Head of caudate nucleus (tissue), 42 donors: ENCODE data around the gene RNASET2.
A peak's percentile ranks its signal among the peaks of the same experiment; 100 is the strongest.
"Not testable (repeated sequence)": the region's sequence is repeated elsewhere in the genome, so short reads cannot be mapped to it uniquely, and the experiment has no call there.

Source experiments
- DNase-seq, 42 donors: peaks; one replicate each; pipeline versions ENCODE4 v3.0.0 to v3.0.0-alpha.2; 2020 to 2021; ENCODE audit warnings: mixed read lengths in 7 of 42
- intact Hi-C: fragments of 100-400 bp; cut with DNase I; formaldehyde crosslinking; loops from one replicate; pipeline ENCODE4 v1.15.0; 2022

The RNASET2 gene

GRCh38 chr6:166932616-166933015 lies 23.7 kb downstream of the RNASET2 start:
- peak in 2 of 42 donors; percentile 31 to 39 for DNase-seq
- intact Hi-C loops = no loop called here

DNA sequence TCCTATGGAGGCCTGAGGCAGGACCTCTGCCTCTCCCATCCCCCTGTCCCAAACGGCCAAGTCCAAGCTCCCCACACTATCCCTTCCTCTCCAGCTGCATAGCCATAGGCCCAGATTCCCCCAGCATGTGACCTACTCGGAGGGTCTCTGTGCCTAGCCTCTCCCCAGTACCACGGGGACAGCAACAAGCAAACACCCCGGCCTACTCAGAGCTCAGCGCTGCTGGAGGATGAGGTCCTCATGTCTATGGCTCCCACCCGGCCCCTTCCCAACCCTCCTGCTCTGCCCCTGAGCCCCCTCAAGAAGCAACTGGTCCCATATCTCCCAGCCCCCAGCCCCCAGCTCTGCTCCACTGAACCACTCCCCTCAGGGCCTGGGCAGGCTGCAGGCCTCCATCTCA lies 24.2 kb downstream of the RNASET2 start:
- DNase-seq = peak in 2 of 42 donors; percentile 16 to 24
- intact Hi-C loops = no loop called here

DNA sequence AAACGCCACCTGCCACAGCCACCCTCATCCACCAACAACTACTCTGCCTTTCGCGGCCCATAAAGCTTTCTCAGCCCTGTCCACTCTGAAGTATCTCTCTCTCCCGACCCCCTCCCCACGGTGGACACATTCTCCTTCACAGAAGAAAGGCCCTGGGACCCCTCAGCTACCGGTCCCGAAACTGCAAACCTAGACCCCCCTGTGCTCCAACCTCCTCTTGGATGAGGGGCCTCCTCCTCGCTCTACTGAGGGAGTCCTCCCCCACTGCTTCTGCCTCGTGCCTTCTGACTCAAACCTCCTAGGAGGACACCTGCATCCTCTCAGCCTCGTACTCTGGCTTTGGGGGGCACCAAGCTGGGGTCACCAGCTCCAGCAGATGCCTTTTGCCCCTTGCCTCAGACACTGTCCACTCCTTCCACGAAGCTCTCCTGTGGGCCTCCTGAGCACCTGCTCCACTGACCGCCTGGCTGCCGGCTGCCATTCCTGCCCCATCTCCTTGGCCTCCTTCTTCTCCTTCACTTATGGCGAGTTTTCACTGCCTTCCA lies 24.9 kb downstream of the RNASET2 start:
- DNase-seq = peak in 2 of 42 donors; percentile 36 to 38
- intact Hi-C loops = no loop called here

DNA sequence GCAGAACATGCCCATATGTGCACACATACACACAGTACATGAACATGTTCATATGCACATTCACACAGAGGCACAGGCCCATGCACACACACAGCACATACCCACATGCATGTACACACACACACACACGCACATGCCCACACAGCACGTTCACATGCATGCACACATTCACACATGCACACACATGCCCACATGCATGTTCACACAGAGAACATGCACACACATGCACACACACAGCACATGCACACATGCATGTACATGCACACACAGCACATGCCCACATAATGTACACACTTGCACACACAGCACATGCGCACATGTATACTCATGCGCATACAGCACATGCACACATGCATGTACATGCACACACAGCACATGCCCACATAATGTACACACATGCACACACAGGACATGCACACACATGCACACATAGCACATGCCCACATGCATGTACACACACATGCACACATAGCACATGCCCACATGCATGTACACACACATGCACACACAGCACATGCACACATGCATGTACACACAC lies 25.9 kb downstream of the RNASET2 start:
- DNase-seq = peak in 2 of 42 donors; percentile 10 to 34
- intact Hi-C loops = no loop called here

DNA sequence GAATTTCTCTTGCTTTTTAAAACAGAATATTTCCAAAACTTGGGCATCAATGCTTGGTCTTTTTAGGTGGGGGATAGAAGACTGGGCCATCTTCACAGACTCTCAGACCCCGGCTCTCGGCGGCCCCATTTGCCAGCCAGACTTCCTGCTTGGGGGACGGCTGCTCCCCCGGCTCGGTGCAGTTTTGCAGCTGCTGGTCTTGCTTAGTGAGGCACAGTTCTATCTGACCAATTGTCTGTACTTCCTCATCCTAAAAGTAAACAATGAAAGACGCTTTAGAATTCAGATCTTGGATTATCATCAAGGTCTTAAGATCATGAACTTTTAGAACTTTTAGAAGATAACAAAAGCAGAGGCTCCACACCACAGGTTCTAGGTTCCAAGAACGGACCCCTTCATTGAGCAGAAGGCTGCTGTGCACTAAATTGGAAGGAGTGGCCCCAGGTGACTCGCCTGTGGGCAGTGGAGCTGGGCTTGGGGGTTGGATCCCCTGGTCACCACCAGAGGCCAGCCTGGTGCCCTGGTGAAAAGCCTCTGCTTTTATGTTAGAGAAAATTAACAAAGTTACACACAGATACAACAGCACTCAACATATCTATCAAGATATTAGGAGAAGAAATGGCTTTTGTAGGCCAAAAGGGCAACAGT lies 26.7 kb downstream of the RNASET2 start:
- peak in 3 of 42 donors; percentile 35 to 46 (median 37) for DNase-seq
- intact Hi-C loops = no loop called here

DNA sequence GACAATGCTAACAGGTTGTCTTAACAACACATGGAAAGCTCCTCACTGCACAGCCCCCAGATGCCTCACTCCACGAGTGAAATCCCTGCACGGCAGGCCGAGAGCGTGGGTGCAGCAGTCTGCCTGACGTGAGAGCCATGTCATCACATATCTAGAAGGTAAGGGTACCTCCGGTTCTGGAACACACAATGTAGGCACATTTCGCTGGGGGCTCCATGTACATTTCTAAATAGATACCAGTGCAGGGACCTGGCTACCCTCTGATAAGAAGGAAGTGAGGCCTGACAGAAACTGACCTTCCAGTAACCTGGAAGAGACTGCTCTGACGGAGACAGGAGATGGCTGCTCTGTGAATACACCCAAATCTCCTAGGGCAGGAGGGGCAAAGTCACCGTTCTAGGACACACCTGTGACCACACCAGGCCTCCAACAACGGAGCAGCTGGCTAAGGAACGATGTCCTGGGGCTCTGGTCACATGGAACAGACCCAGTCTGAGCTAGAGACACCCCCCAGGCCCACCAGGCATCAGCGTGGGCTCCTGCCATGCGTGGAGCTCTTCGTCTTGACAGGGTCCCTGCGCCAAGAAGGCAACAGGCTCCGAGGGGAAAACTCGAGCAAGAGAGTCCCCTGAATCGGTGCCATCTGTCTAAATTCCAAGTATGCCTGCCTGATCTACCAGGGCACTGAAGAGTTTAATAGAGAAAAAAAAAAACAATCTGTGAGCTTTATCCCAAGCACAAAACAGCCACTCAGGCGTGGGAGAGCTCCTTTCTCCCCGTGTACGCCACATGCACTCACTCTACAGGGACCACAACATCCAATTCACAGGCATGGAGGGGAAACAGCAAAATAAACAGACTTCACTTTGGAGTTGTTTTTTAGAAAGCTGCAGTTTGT lies 27.5 kb downstream of the RNASET2 start:
- intact Hi-C loops = no loop called here
- peak in 9 of 42 donors; percentile 29 to 71 (median 52) for DNase-seq

GRCh38 chr6:166927935-166928643 lies 28.3 kb downstream of the RNASET2 start:
- DNase-seq = peak in 2 of 42 donors; percentile 25 to 41
- intact Hi-C loops = no loop called here

- intact Hi-C loops = no loop called here
- peak in 2 of 42 donors; percentile 19 to 36 for DNase-seq
Measured at GRCh38 chr6:166927240-166927934, 29.0 kb downstream of the RNASET2 start.

- intact Hi-C loops = no loop called here
- DNase-seq = peak in 2 of 42 donors; percentile 23 to 35
Measured at GRCh38 chr6:166926748-166927147, 29.6 kb downstream of the RNASET2 start.

DNA sequence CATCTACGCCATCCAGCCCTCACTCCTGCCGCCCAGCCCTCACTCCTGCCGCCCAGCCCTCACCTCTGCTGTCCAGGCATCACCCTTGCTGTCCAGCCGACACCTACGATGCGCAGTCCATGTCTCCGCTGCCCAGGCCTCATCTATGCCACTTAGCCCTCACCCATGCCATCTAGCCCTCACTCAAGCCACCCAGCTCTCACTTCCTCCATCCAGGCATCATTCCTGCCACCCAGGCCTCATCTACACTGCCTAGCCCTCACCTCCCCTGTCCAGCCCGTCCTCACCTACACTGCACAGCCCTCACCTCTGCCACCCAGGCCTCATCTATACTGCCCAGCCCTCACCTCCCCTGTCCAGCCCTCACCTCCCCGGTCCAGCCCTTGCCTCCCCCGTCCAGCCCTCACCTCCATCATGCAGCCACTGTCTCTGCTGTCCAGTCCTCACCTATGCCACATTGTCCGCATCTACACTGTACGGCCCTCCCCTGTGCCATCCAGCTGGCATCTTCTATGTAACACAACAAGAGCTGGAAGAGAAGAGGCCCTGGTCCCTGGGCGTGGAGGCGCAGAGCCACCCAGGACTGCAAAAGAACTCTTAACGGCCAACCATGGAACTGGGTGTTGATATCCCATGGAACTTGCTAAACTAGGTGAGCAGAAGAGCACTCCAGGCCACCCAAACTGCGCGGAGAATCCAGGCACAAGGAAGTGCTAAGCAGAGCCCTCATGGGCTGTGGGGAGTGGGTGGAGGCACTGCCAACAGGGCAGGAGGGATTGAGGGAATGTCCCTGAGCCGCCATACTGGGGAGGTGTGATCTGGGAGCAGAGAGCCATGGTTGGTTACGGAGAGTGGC lies 31.0 kb downstream of the RNASET2 start:
- intact Hi-C loops = no loop called here
- DNase-seq = peak in 3 of 42 donors; percentile 21 to 30 (median 29)

DNA sequence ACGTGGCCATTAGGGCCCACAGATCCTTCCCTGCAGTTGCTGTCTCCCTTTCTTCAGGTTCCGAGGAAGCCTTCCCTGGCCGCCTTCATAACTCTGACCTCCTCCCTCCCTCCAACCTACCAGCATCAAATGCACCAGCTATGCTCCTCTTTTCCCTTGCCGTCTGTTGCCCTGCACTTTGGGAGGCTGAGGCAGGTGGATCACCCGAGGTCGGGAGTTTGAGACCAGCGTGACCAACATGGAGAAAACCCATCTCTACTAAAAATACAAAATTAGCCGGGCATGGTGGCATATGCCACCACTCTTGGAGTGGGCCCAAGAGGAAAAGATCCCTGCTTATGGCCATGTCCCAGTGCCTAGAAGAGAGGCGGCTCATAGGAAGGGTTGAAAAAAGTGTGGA lies 31.8 kb downstream of the RNASET2 start:
- intact Hi-C loops = no loop called here
- peak in 3 of 42 donors; percentile 7 to 21 (median 10) for DNase-seq

GRCh38 chr6:166922937-166923336 lies 33.4 kb downstream of the RNASET2 start:
- DNase-seq = peak in 3 of 42 donors; percentile 6 to 28 (median 21)
- intact Hi-C loops = no loop called here

DNA sequence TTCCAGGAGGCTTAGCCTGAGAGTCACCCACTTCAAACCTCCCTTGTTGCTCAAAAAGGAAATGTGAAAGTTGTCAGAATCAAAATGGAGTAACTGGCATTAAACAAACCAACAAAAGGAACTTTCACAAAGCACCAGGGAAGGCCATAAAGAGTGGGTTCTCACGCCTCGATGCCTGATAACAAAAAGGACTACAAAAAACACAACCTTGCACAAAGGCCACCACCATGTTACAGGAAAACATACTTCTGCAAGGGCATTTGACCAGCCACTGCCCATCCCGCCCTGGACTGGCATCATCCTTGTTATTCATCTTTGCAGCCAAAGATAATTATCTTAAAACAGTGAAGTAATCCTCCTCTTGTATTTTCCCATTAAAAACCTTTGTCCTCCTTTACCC lies 34.8 kb downstream of the RNASET2 start:
- intact Hi-C loops = no loop called here
- DNase-seq = peak in 3 of 42 donors; percentile 6 to 41 (median 33)

DNA sequence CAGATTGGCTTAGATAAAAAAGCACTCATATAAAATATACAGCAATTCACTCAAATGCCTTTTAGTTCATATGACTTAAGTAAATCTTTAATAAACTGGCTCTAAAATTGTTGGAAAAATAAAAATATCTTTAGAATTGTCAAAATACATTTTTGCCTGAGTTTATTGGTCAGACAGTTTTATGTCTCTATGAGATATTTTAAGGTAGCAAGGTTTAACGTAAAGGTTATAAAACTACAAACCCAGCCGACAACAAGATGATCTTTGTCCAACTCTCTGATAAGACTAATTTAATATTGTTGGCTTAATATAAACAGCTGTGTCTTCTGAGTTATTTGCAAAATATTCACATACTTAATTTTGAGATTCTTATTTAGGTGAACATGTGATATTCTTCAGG lies 39.5 kb downstream of the RNASET2 start:
- intact Hi-C loops = no loop called here
- no peak for DNase-seq

GRCh38 chr6:166915484-166915883 lies 40.9 kb downstream of the RNASET2 start:
- intact Hi-C loops = not testable (repeated sequence)
- DNase-seq = peak in 1 of 42 donors; percentile 20

GRCh38 chr6:166914952-166915351 lies 41.4 kb downstream of the RNASET2 start:
- peak in 1 of 42 donors; percentile 7 for DNase-seq
- intact Hi-C loops = not testable (repeated sequence)

GRCh38 chr6:166911248-166911677 lies 45.1 kb downstream of the RNASET2 start:
- DNase-seq = peak in 1 of 42 donors; percentile 38
- intact Hi-C loops = no loop called here
